ENCODE measurements around the gene TMEM80.

TMEM80 gene

GRCh38 chr11:748007-748359, 52.4 kb downstream of the TMEM80 start:
- no peak for DNase-seq

- DNase-seq = no peak
Measured at GRCh38 chr11:749731-750130, 54.1 kb downstream of the TMEM80 start.
